ENCODE data around the gene DGKZ. TPM values are rescaled to one million over a fixed set of nuclear protein-coding genes. Genes with fewer than 3 reads are reported as not detected.
A peak's percentile ranks its signal among the peaks of the same experiment; 100 is the strongest.

The DGKZ gene
- total RNA-seq, 1 experiment from 2014 or later, result 68.9 TPM

DNA sequence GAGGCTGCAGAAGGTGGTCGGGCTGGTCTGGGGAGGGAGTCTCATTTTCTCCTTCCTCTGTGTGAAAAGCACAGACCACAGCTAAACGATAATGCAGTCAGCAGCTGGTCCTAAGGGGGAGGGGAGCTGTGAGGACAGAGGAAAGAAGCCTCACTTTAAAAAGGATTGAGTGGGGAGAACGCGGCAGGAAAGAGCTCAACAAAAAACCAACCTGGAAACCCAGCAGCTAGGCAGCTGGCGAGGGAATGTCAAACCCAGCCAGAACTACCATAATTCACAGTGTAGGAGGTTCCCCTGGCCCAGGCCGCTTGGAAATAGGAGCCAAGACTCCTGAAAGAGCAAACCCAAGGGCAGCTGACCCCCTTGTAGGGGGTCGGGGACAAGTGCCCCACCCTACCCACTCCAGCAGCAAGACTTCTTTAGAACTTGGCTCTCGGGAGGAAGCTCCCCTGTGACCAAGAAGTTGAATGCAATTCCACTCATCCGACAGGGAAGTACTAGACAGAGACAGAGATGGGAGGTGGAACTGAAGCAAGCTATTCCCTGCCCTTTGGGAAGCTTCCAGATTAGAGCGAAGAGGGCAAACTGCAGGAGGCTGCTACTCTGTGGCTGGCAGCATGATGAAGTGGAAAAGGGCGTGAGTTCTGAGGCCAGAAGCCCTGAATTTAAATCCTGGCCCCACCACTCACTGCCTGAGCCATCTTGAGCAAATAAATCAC lies 16.5 kb upstream of the DGKZ start:
- peaks cover 74% of the 10 kb centered on the region for H3K27me3 Mint-ChIP-seq (ENCODE audit: low read depth)

More for the DNA sequence above, 16.5 kb upstream of the DGKZ start:
- H3K23ac ChIP-seq (ENCODE audit: insufficient read length, low read depth, low read length), result no peak overlapping the region
- DNase-seq, result no peak
- no peak overlapping the region for H3K4me2 ChIP-seq (ENCODE audit: insufficient read depth, insufficient read length, low read length)
- no peak overlapping the region for H2BK12ac ChIP-seq (ENCODE audit: insufficient read length, low read depth, low read length)
- no peaks in the 10 kb centered on the region for H4K20me1 ChIP-seq (ENCODE audit: control insufficient read depth, insufficient read depth, insufficient read length)
- no peak overlapping the region for H2AFZ ChIP-seq (ENCODE audit: low read length)
- no peak overlapping the region for H3K4ac ChIP-seq (ENCODE audit: low read depth, low read length)
- peak overlapping the region; percentile 20 to 65; a peak in 4 of 5 replicates for H3K4me3 Mint-ChIP-seq
- peaks cover 7% of the 10 kb centered on the region for H3K23me2 ChIP-seq (ENCODE audit: insufficient read length, low read depth, low read length, poor library complexity, severe bottlenecking)
- H3K18ac ChIP-seq (ENCODE audit: insufficient read length, low read depth, low read length), result no peak overlapping the region
- H3T11ph ChIP-seq (ENCODE audit: low read length), result no peak overlapping the region
- H3K9me3 Mint-ChIP-seq, result no peaks in the 10 kb centered on the region; a peak in 1 of 5 replicates
- no peaks in the 10 kb centered on the region for H3K9me3 ChIP-seq (ENCODE audit: control insufficient read depth, low read depth, low read length)
- no peak overlapping the region for H4K8ac ChIP-seq (replicated peaks; ENCODE audit: insufficient read length, low read depth, low read length)
- no peak overlapping the region for H2BK5ac ChIP-seq (ENCODE audit: insufficient read length, low read length)
- H3K56ac ChIP-seq (ENCODE audit: insufficient read length, low read depth, low read length), result no peak overlapping the region
- no peak overlapping the region for H4K91ac ChIP-seq (ENCODE audit: insufficient read length, low read depth, low read length)
- no peak overlapping the region for H2BK20ac ChIP-seq (ENCODE audit: low read depth, low read length, poor library complexity, severe bottlenecking)
- peaks cover 41 to 60% of the 10 kb centered on the region in 2 experiments for H3K4me1 Mint-ChIP-seq
- H3K79me2 ChIP-seq (ENCODE audit: insufficient read depth, low read length), result no peaks in the 10 kb centered on the region
- H3K4me1 ChIP-seq (ENCODE audit: insufficient read depth, low read length), result peaks cover 3% of the 10 kb centered on the region; the same call in 1 of the 2 replicates
- H2BK15ac ChIP-seq (ENCODE audit: low read depth, low read length), result no peak overlapping the region
- peak overlapping the region in 1 of 3 experiments; percentile 64; a peak in 1 of 7 replicates for H3K27ac Mint-ChIP-seq
- no peak overlapping the region for H2BK120ac ChIP-seq (ENCODE audit: low read depth, low read length, poor library complexity, severe bottlenecking)
- WGBS (ENCODE audit: extremely low coverage, insufficient read length, low lambda C conversion rate), result no CpG with 5 or more reads among the region's 11 CpGs
- H3K79me1 ChIP-seq (ENCODE audit: insufficient read depth, low read depth, low read length, poor library complexity, severe bottlenecking), result no peaks in the 10 kb centered on the region
- TF ChIP-seq, protein P1, sequence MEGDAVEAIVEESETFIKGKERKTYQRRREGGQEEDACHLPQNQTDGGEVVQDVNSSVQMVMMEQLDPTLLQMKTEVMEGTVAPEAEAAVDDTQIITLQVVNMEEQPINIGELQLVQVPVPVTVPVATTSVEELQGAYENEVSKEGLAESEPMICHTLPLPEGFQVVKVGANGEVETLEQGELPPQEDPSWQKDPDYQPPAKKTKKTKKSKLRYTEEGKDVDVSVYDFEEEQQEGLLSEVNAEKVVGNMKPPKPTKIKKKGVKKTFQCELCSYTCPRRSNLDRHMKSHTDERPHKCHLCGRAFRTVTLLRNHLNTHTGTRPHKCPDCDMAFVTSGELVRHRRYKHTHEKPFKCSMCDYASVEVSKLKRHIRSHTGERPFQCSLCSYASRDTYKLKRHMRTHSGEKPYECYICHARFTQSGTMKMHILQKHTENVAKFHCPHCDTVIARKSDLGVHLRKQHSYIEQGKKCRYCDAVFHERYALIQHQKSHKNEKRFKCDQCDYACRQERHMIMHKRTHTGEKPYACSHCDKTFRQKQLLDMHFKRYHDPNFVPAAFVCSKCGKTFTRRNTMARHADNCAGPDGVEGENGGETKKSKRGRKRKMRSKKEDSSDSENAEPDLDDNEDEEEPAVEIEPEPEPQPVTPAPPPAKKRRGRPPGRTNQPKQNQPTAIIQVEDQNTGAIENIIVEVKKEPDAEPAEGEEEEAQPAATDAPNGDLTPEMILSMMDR (conservative IDR thresholded peaks at IDR 0.05), result no peak
- H2AK5ac ChIP-seq (ENCODE audit: insufficient read length, low read length), result no peak overlapping the region
- peaks cover 0 to 4% (median 0%) of the 10 kb centered on the region in 3 experiments; a peak in 1 of 7 replicates for H3K36me3 Mint-ChIP-seq (ENCODE audit: insufficient read depth in 1 of 3, low read depth in 3 of 3)
- H3K14ac ChIP-seq (ENCODE audit: insufficient read depth, low read length), result no peak overlapping the region
- H3K27ac ChIP-seq (ENCODE audit: insufficient read length, low read depth, low read length), result no peak overlapping the region
- no peak overlapping the region for H3K9ac ChIP-seq (ENCODE audit: extremely low read depth, insufficient read length, low read length)
- H4K5ac ChIP-seq (ENCODE audit: insufficient read length, low read depth, low read length), result no peak overlapping the region
- peaks cover 22% of the 10 kb centered on the region; the same call in 1 of the 2 replicates for H3K27me3 ChIP-seq (ENCODE audit: insufficient read depth, low read length)
